Measurements from ENCODE around the gene EIF4A3.

GRCh38 chr17:80133626-80133970 lies 13.3 kb downstream of the EIF4A3 start:
- TF ChIP-seq CTCF (IDR thresholded peaks at IDR 0.05; ENCODE audit: borderline replicate concordance, extremely low read depth, low read length, poor library complexity, severe bottlenecking), result no peak
- TF ChIP-seq EZH2 (IDR thresholded peaks at IDR 0.05; ENCODE audit: borderline replicate concordance, low read depth, low read length, severe bottlenecking), result no peak

All from DND-41 (cell line).